Natural killer cell (primary cell): ENCODE data around the gene FHL3. TPM values are rescaled to one million over a fixed set of nuclear protein-coding genes. Genes with fewer than 3 reads are reported as not detected.
A peak's percentile ranks its signal among the peaks of the same experiment; 100 is the strongest.

ENCODE experiments used
- ATAC-seq, 3 donors: fragments of 150-1000 bp in 2 of 3; fragments of 200-7000 bp in 1 of 3; cut with Tn5 transposase; 1 replicate in 1 of 3; 2 replicates in 2 of 3; pipeline ENCODE4 v1.10.0; 2021; ENCODE audit warnings: mild to moderate bottlenecking in 2 of 3, moderate library complexity in 2 of 3
- DNase-seq, 2 donors: peaks; one replicate each; pipeline versions ENCODE4 v3.0.0 to v3.0.0-alpha.2; 2013 to 2021; ENCODE audit warnings: mixed read lengths in 1 of 2
- H3K27ac ChIP-seq: one replicate; pipeline ENCODE4 v1.5.1; 2013; ENCODE audit warnings: mild to moderate bottlenecking, low read length
- H3K27me3 ChIP-seq: one replicate; pipeline ENCODE4 v1.6.1; 2013; ENCODE audit warnings: low read length; ENCODE audit not compliant: control insufficient read depth, insufficient read depth
- H3K36me3 ChIP-seq: one replicate; pipeline ENCODE4 v1.6.1; 2013; ENCODE audit warnings: low read length; ENCODE audit not compliant: control insufficient read depth, insufficient read depth
- H3K4me1 ChIP-seq: one replicate; pipeline ENCODE4 v1.6.1; 2013; ENCODE audit warnings: low read length; ENCODE audit not compliant: control insufficient read depth, insufficient read depth
- H3K4me3 ChIP-seq: one replicate; pipeline ENCODE4 v1.5.1; 2013; ENCODE audit warnings: low read length
- H3K9me3 ChIP-seq: one replicate; pipeline ENCODE4 v1.6.1; 2013; ENCODE audit warnings: low read length; ENCODE audit not compliant: control insufficient read depth, insufficient read depth
- H3K27ac Mint-ChIP-seq, 2 donors: one replicate each; pipeline ENCODE4 v1.8.0; 2022; ENCODE audit warnings: mild to moderate bottlenecking in 2 of 2, mixed read lengths in 2 of 2, moderate library complexity in 1 of 2
- H3K27me3 Mint-ChIP-seq, 2 donors: one replicate each; pipeline ENCODE4 v1.8.0; 2022; ENCODE audit warnings: low read depth in 2 of 2, mixed read lengths in 2 of 2
- H3K36me3 Mint-ChIP-seq: one replicate; pipeline ENCODE4 v1.8.0; 2022; ENCODE audit warnings: mixed read lengths
- H3K4me1 Mint-ChIP-seq, 2 donors: one replicate each; pipeline ENCODE4 v1.8.0; 2022; ENCODE audit warnings: mixed read lengths in 2 of 2
- H3K4me3 Mint-ChIP-seq: one replicate; pipeline ENCODE4 v1.8.0; 2022; ENCODE audit warnings: mild to moderate bottlenecking, moderate library complexity, mixed read lengths
- H3K9me3 Mint-ChIP-seq, 2 donors: one replicate each; pipeline ENCODE4 v1.8.0; 2022; ENCODE audit warnings: mixed read lengths in 2 of 2
- CTCF ChIP-seq: fragments of 200-600 bp; IDR thresholded peaks from one replicate; pipeline ENCODE4 v1.8.0; 2022; ENCODE audit warnings: antibody characterized with exemption
- WGBS: methylation state at CpG from one replicate; pipeline ENCODE4 v1.1.7; 2013; ENCODE audit warnings: missing lambda C conversion rate; ENCODE audit not compliant: insufficient coverage; 5-methylcytosine and 5-hydroxymethylcytosine counted together
- intact Hi-C: fragments of 100-400 bp; cut with micrococcal nuclease; formaldehyde crosslinking; loops from one replicate; pipeline ENCODE4 v1.14.2; 2022
- total RNA-seq, 4 donors: library from RNA; stranded (reverse); fragments of 120-200 nt in 1 of 4; gene quantifications; one replicate each; pipeline versions ENCODE4 v1.2.3 to v1.2.4, GENCODE V29; 2013 to 2022

The FHL3 gene
- total RNA-seq, 3 donors from 2014 or later (not counting 1 experiment from before 2014, with no cell fraction given), result 49.3 to 82.6 (median 53.6) TPM

GRCh38 chr1:38014724-38015424, 9.6 kb upstream of the FHL3 start:
- no peak overlapping the region for H3K4me3 Mint-ChIP-seq

GRCh38 chr1:38014171-38014570, 8.9 kb upstream of the FHL3 start:
- peaks cover 46% of the 10 kb centered on the region for H3K4me1 ChIP-seq
- intact Hi-C loops, result no loop called here
- peak overlapping the region; percentile 1 for H3K4me3 Mint-ChIP-seq
- WGBS, result 68% methylated on average over 3 of the region's 4 CpGs
- H3K27me3 Mint-ChIP-seq, result no peaks in the 10 kb centered on the region
- no peak for TF ChIP-seq CTCF
- peak overlapping the region; percentile 96 to 100 for H3K27ac Mint-ChIP-seq
- no peaks in the 10 kb centered on the region for H3K27me3 ChIP-seq
- H3K9me3 Mint-ChIP-seq, result no peaks in the 10 kb centered on the region
- no peaks in the 10 kb centered on the region for H3K9me3 ChIP-seq
- DNase-seq (no peak), ATAC-seq (no peak)
- no peak overlapping the region for H3K27ac ChIP-seq
- no peaks in the 10 kb centered on the region for H3K36me3 Mint-ChIP-seq
- H3K4me3 ChIP-seq, result no peak overlapping the region
- H3K4me1 Mint-ChIP-seq, result peaks cover 56 to 58% of the 10 kb centered on the region in 2 donors
- H3K36me3 ChIP-seq, result peaks cover 27% of the 10 kb centered on the region

More at GRCh38 chr1:38014724-38015424, 9.6 kb upstream of the FHL3 start:
- H3K9me3 ChIP-seq, result no peaks in the 10 kb centered on the region
- no peaks in the 10 kb centered on the region for H3K27me3 Mint-ChIP-seq
- H3K27ac ChIP-seq, result no peak overlapping the region
- H3K36me3 ChIP-seq, result peaks cover 34% of the 10 kb centered on the region
- WGBS, result 92% methylated on average over 10 of the region's 11 CpGs
- H3K27ac Mint-ChIP-seq, result no peak overlapping the region
- peaks cover 39% of the 10 kb centered on the region for H3K4me1 ChIP-seq
- DNase-seq (no peak), ATAC-seq (no peak)
- intact Hi-C loops, result no loop called here
- no peaks in the 10 kb centered on the region for H3K36me3 Mint-ChIP-seq
- no peak overlapping the region for H3K4me3 ChIP-seq
- H3K27me3 ChIP-seq, result no peaks in the 10 kb centered on the region
- no peak for TF ChIP-seq CTCF
- peaks cover 50 to 52% of the 10 kb centered on the region in 2 donors for H3K4me1 Mint-ChIP-seq
- H3K9me3 Mint-ChIP-seq, result no peaks in the 10 kb centered on the region

DNA sequence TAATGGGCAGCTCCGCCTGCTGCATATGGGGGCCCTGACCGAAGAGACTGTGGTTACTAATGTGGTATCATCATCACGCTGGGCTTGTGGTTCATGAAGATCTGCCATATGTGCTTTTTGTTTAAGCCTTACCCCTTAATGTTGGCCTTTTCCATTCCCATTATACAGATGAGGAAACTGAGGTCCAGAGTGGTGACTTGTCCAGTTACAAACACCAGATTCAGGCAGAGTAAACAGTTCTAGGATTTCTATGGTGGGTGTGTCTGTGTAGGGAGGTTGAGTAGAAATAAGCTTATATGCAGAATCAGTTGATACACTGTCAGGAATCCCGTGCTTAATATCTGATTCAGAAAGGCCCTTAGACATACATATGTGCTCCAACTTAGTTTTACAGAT, 7.9 kb upstream of the FHL3 start:
- no peaks in the 10 kb centered on the region for H3K36me3 Mint-ChIP-seq
- Histone ChIP-seq H3K27me3 (no peaks in the 10 kb centered on the region), H3K27ac (peak overlapping the region; percentile 79), H3K4me3 (peak overlapping the region; percentile 65), H3K36me3 (peaks cover 18% of the 10 kb centered on the region), H3K9me3 (no peaks in the 10 kb centered on the region), H3K4me1 (peaks cover 53% of the 10 kb centered on the region)
- no peaks in the 10 kb centered on the region for H3K9me3 Mint-ChIP-seq
- ATAC-seq (no peak), DNase-seq (no peak)
- 18% methylated on average over 4 of the region's 4 CpGs for WGBS
- H3K4me3 Mint-ChIP-seq, result peak overlapping the region; percentile 99
- H3K27ac Mint-ChIP-seq, result peak overlapping the region; percentile 96 to 100
- H3K4me1 Mint-ChIP-seq, result peaks cover 57 to 60% of the 10 kb centered on the region in 2 donors
- intact Hi-C loops, result loop anchor here (2.0 kb wide), 1 partner anchor 22 kb away; the partner anchor contains the start of gene SF3A3
- H3K27me3 Mint-ChIP-seq, result no peaks in the 10 kb centered on the region
- no peak for TF ChIP-seq CTCF
